Fibroblast of skin of back (primary cell): ENCODE measurements around the gene PHF2.

Source experiments
- DNase-seq: peaks from one replicate; pipeline ENCODE4 v3.0.0-alpha.2; 2013

PHF2 gene

DNA sequence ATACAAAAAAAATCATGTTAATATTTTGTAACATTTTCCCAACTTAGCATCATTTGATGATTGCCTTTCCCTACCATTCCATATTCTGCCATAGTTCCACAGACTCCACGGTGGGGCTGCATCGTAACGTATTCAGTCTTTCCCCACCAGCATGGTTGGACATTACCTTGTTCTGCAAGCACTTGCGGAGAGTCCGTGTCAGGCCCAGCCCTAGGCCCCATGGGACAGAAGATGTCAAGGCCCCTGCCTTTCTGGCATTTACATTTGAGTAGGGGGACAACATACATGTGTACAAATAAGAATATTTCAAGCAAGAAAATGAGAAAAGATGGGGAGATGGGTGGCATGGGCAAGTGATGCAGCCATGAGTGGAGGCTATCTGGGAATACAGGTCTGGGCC is 8.2 kb upstream of the PHF2 start:
- no peak for DNase-seq

DNA sequence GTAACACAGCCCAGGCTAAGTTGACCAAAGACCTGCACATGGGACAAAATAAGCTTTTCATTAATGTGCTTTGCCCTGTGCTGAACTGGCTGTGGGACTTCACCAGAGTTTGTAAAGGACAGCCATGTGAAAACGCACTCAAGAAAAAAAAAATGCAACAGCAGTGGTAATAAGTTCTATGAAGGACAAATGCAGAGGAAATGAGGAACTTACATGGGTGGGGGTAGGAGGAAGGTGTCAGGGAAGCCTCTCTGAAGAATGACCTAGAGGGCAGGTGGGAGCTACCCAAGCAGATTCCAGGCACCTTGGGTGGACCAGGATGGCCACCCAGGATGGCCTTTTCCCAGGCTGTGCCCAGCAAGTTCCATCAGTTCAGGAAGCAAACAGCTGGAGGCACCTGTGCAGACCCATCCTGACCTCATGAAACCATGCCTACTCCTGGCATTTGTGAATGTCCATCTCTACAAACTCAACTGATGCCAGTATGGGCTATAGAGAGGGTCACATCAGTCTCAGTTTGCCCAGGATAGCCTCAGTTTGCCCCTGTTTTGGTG is 6.7 kb upstream of the PHF2 start:
- no peak for DNase-seq

DNA sequence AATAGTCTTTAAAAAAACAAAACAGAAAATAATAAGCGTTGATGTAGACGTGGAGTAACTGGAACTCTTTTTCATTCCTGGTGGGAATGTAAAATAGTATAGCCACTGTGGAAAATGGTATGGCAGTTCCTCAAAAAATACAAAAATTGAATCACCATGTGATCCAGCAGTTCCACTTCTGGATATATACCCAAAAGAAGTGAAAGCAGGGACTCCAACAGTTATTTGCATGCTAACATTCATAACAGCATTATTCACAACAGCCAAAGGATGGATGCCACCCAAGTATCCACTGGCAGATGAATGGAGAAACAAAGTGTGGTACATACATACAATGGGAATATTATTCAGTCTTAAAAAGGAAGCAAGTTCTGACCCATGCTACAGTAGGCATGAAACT is 4.2 kb upstream of the PHF2 start:
- DNase-seq, result no peak

DNA sequence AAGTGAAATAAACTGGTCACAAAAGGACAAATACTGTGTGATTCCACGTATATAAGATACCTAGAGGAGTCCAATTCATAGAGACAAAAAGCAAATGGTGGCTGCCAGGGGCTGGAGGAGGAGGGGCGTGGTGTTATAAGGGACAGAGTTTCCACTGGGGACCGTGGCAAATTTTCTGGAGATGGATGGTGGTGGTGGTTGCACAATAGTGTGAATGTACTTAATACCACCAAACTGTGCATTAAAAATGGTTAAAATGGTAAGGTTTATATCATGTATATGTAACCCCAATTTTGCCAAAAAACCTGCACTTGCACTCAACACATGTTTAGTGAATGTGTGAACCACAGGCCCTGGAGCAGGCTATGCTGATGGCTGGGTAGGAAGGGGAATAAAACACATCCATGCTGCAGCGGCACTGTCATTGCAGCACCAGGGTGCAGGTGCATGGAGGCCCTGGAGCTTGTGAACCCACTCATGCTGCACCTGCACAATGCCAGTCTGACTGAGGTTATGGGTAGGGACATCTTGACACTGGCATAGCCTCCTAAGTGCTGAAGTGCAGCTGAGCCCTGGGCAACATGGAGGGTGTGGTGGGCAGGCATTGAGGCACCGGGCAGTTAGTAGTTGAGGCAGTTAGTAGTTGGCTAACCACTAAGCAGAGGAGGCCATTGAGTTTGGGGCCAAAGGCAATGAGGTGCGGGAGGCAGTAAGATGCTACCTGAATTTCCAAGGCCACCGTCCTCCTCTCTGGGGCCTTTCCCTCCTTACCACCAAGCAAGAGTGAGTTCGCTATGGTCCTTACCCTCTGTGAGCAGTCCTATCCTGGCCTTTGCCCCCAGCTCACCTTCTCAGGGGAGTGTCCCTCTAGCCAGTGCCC is 3.5 kb upstream of the PHF2 start:
- no peak for DNase-seq

DNA sequence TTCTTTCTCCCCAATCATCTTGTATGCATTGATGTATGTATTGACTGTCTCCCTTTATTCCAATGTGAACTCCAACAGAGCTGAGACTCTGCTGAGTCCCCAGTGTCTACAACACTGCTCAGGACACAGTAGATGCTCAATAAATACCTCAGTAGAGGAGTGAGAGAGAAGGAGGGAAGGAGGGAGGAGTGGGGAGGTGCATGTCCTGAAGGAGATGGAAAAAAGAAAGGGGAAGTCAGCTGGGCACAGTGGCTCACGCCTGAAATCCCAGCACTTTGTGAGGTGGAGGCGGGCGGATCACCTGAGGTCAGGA is 2.9 kb upstream of the PHF2 start:
- DNase-seq, result no peak

DNA sequence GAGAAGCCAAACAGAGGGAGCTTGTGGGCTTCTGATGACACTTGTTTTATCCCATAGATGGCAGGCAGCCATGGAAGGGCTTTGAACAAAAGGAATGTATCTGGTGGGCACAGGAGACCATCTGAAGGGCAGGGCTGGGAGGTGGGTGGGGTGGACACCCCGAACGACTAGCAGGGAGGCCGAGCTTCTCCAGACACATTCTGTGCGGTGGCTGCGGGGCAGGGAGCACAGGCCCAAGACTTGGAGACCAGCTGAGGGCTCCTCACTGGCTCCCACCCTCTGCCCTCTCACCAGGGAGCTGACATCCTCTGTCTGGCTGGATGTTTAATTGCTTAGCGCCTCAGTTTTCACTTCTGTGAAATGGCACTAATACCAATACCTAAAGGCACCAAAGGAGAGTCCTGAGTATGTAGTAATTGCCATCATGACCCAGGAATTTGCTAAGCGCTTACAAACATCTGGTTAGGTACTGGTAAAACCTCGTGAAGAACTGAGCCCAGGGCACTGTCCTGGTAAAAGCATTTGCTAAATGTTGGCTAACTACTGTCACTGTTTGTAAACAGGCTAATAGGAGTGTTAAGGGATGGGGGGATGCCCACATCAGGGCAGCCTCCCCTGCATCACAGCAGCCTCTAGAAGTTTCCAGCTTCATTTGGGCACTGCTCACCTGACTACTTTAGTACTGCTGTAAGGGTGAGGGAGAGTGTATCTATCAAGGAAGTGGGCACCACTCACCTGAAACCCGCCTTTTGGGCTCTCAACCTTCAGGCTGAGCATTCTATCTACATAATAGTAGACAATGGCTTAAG is 2.1 kb upstream of the PHF2 start:
- DNase-seq, result no peak

DNA sequence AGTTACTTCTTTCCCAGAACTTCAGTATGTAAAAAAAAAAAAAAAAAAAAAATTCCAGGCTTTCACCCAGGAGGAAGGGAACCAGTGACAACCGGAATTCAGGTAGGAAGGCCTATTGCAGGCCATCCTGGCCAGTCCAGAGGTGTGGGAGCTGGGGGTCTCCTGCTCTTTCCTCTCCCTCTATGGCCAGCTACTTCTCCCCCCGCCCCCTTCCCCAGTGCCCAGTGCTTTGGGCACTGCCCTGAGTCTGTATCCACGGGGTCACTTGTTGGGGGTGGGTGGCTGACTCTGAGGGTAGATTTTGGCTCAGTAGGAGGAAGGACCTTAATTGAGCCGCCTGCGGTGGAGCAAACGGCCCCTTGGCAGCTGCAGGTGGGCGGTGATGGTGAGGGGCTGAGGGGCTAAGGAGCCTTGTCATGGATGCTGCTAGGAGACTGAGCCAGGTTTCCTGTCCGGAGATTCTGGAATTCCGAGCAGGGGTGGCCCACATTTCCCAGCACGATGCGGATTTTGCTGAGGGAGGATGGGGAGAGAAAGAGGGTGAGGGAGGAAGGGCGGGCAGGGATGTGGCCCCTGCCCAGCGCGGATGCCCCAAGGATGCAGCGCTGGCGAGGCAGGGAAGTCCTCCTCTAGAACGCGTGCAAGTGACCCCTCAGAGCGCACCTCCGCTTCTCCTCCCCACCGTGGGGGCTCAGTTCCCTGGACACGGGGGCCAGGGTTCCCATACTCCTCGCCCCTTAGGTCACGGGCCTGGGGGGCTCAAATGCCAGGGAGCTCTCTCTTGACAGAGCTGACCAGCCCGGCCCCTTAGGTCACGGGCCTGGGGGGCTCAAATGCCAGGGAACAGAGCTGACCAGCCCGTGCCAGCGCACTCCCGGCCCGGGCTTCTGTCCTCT is 1.2 kb upstream of the PHF2 start:
- DNase-seq, result peak; percentile 8

DNA sequence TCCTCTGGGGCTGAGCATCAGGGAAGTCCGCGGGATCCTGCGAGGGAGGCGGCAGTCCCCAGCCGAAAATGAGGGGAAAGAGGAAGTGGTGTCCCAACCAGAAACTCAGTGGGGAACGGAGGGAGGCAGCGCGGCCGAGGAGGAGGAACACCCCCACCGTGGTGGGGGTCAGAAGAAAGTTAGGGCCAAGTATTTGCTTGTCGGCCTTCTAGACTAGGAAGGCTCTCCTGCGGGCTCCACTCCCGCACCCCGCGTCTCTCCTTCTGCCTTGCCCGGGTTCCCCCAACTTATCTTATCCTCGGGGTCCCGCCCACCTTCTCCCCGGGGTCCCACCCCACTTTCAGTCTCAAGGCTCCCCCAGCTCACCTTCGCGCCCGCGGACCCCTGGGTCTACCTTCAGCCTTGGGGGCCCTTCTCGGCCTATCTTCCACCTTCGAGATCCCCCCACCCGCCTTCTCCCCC is 557 bp upstream of the PHF2 start:
- peak; percentile 45 for DNase-seq

DNA sequence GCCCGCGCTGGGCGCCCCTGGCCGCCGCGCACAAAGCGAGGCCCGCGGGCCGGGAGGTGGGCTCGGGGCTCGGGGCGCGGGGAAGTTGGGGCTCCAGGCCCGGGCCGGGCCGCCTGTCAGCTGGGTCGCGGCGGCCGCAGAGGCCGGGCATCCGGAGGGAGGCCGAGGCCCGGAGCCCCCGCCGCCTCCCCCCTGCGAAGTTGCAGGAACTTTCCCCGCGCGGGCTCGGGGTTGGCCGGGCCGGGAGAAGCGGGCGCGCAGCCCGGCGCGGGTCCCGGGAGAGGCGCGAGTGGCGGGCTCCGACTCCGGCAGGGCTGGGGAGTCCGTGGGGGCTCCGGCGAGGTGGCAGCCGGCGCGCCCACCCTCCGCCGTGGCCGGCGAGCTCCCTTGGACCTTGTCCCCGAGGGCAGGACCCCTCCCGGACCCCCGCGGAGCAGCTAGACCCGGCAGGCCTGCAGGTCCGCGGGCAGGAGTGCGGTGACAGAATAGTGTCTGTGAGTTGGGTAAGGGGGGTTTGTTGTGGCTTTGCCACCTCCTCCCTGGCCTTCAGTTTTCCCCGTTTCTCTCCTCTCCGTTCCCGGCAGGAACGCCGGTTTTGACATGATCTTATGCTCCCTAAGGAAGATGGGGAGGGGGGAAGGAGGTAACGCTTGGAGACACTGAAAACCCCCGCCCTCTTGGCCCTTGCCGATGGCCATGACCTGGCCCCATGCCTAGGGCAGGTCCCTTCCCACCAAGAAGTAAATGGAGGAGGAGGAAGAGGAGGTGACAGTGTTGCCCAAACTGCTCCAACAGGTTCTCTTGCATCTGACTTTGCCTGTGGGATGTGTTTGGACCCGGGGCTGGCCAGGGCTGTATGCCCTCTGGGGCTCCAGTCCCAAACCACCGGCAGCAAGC is 942 bp downstream of the PHF2 start:
- DNase-seq, result peak; percentile 32

DNA sequence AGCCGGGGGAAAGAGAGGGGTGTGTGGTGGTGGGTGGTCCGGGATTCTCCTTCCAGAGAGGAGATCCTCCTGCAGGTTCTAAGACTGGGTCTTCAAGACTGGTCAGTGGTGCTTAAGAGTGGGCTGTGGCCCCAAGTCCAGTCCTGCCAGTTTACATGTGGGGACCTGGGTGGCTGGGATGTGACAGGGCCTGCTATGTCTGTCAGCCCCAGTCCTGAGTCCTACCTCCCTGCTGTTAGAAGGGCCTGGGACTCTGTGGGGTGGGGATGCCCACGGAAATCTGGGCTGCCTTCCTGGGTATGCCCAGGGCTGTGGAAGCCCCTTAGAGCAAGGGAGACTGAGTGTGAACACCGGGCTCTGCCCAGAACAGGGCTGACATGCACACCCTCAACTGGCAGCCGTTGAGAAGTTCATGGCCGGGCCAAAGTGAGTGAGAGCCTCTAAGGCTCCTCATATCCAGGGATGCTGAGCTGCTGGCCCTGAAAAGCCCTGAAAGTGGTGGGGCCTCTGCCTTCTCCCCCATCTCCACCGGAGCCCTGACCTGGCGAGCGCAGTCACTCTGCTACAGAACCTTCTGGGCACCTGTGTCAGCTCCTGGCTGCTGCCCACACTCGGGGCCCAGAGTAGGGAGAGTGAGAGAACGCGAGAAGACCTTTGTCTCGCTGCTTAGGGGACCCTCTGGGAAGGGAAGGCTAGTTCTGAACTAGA is 1.7 kb downstream of the PHF2 start:
- DNase-seq, result peak; percentile 12

DNA sequence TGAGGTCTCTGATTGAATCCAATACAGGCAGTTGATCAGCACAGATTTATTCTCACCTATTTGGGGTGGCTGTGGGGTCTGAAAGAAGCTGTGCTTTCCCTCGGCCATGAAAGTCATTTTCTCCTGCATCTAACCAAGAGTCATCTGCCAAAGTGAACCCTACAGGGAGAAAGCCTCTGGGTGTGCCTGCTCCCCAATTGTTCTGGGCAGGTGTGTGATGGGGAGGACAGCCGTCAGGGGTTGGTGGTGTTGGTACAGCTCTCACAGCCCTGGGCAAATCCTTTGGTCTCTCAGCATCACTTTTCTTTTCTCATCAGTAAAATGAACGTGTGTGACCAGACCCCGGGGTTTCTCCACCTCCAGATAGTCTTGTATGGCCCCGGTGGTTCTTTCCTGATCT is 2.5 kb downstream of the PHF2 start:
- no peak for DNase-seq

DNA sequence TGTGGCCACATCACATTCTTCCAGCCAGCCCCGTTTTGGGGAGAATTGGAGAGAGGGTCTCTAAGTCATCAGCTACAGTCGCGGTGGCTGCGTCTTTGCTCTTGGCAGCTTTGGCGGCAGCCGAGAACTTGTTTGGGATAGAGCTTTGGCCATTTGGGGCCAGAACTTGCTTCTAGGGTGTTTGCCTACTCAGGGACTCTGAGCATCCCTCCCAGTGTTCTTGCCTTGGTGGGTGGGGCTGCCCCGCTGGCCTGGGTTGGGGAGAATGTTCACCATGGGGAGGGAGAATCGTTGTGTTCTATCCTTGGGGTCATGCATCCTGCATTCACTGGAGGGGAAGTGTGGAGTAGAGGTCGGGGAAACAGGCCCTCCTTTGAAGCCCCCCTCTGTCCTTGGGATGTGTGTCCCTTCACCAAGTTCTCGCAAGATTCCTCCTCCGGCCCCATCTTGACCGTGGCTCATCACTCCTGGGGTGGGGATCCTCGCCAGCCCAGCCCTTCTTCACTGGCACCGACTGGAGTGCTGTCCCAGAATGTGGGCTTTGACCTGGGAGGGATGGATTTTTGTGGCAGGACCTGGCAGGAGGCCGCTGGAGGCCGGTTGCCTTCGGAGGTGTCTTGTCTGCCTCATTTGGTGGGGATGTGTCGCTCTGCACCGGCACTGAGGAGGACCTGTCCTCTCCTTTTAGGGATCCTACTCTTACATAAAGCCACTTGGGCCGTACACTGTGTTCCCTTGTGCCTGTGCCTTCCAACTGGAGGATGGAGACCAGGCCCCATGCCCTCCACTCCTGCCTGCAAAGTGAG is 3.5 kb downstream of the PHF2 start:
- DNase-seq, result no peak

DNA sequence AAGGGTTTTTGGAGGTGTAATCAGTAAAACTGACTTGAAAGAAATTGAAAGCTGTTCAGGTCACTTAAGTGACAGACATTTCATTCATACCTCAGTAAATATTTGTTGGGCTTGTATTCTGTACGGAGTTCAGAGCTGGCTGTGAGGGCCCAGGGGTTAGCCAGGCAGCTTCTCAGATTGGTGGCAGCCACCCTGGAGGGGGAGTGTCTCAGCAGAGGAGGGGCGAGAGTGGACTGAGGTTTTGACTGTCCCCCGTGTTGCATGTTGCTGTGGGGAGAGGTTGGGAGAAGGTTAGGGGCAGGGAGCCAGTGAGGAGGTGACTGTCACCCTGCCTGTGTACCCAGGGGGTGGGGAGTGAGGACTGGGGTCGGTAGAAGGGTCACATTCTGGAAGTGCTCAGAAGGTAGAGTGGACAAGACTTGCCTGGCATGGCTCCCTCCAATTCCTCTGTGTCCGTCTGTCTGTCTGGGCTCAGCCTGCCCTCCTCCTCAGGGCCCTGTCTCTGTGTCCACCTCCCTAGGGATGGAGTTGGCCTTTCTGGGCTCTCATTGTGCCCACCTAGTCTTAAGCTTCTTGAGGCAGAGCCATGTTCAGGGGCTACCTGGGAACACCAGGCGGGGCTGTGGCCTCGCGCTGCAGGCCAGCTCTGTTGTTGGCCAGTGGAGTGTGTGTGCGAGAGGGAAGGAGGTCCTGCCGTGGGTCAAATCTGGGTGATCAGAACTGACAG is 4.4 kb downstream of the PHF2 start:
- no peak for DNase-seq

DNA sequence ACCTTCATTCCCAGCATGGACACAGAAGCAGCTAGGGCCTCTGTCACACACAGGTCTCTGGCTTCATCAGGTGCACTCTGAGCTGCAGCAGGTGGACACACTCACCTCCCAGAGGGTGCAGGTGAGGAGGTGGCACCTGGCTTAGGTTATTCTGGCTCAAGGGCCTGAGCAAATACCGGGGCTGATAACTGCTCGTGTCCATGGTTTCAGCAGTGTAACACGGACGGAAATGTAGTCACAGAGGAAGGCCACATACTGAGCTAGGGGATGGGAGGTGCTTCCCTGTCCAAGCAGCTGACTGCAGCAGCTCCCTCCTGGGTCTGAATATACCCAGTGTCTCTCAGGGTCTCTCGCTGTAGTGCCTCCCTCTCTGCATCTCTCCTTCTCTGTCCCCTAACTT is 5.7 kb downstream of the PHF2 start:
- peak; percentile 20 for DNase-seq

DNA sequence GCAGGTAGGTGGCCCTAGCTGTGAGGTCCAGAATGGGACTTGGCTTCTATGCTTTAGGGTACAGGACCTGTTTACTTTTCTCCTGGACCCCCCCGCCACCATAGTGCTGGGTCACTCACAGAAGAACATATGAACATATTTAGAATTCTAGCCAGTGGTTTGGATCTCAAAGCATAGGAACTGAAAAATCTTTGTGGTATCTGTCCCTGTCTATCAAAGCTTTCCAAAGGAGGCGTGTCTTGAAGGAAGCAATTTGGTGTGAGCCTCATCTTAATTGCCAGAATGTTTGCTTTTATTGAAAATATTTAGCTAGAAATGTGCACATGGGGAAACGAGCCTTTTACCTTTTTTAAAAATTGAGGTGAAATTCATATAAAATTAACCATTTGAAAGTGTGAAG is 6.2 kb downstream of the PHF2 start:
- DNase-seq, result no peak

DNA sequence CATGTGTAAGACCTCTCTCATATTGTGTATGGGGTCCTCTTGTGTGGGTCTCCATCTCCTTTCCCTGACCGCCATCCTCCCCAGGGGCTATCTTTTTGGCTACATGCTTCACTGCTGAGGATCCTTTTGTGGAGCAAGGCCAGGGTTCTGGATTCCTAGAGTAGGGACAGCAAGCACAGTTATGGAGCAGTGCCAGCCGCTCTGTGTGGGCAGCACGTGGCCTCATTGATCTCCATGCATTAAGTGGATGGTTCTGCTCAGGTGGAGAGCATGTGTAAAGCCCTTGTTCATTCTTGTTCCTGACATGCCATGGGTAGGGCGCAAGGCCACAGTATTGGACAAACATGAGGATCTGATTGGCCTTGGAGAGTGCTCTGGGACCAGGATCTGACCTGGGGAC is 8.9 kb downstream of the PHF2 start:
- no peak for DNase-seq

DNA sequence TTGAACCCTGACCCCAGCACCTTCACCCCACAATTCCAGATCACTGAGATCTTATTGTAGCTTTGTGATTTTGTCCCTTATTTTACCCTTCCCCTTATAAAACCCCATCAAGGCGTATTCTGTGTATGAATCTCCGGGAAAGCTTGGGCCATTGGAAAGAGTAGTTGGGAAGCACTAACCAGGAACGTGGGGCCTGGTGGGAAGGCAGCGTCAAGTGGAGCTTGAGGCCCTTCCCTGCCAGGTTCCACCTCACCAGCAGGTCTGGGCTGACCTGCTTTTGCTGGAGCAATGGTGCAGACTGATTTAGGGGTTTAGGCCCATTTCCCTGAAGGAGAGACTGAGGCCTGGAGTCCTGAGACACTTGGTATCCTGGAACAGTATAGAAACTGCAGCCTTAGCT is 9.3 kb downstream of the PHF2 start:
- no peak for DNase-seq

DNA sequence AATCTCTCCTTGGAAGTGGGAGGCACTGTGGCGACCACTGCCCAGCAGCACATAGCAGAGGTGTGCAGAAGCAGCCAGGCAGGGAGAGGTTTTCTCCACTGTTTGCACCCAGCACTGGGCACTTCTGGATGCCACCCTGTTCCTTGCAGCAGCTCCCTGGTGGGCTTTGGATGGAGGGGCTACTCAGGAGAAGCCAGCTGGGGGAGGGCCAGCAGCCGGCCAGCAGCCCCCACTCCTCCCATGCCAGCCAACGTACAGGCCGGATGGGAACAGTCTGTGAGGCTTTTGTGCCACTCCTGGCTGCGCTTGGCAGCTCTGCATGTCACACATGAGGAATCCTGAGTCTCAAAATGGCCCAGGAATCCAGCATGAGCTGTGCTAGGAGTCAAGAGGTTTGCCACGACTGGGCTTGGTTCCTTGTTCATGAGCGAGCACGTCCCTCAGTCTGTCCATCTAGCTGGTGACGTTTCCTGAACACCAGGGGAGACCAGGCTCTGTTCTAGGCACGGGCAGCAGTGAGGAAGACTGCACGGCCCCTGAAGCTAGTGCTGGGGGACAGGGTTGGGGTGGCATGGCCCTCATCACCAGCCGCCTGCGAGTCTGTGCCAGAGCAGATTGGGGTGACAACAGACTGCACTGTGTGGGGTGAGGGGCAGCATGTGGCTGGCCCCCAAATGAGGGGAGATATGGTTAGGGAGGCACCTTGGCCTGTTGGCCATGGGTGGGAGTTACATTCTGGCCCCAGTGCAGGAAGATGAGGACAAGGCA is 10.1 kb downstream of the PHF2 start:
- DNase-seq, result no peak

DNA sequence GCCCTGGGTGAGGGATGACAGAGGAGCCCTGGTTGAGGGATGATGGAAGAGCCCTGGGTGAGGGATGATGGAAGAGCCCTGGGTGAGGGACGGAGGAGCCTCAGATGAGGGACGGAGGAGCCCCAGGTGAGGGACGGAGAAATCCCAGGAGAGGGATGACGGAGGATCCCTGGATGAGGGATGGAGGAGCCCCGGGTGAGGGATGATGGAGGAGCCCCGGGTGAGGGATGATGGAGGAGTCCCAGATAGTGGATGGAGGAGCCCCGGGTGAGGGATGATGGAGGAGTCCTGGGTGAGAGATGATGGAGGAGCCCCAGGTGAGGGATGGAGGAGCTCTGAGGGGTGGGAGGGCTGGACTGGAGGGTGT is 10.9 kb downstream of the PHF2 start:
- no peak for DNase-seq
